Skeletal muscle tissue (tissue), 4 donors: ENCODE data around the gene SYTL3. TPM values are rescaled to one million over a fixed set of nuclear protein-coding genes. Genes with fewer than 3 reads are reported as not detected.

Experiments
- H3K27ac ChIP-seq: one replicate; pipeline ENCODE4 v1.7.0; 2013; ENCODE audit warnings: mild to moderate bottlenecking, low read depth, low read length, inconsistent platforms
- H3K27me3 ChIP-seq, 3 donors: one replicate each; pipeline ENCODE4 v1.7.0; 2013; ENCODE audit warnings: low read length in 3 of 3; ENCODE audit not compliant: control insufficient read depth in 3 of 3, insufficient read depth in 3 of 3
- H3K36me3 ChIP-seq, 3 donors: one replicate each; pipeline ENCODE4 v1.7.0; 2013; ENCODE audit warnings: low read length in 3 of 3; ENCODE audit not compliant: control insufficient read depth in 3 of 3, insufficient read depth in 3 of 3
- H3K4me1 ChIP-seq, 3 donors: one replicate each; pipeline ENCODE4 v1.7.0; 2013; ENCODE audit warnings: low read length in 3 of 3, mild to moderate bottlenecking in 3 of 3; ENCODE audit not compliant: control insufficient read depth in 3 of 3, insufficient read depth in 3 of 3
- H3K4me3 ChIP-seq, 3 donors: one replicate each; pipeline ENCODE4 v1.7.0; 2013; ENCODE audit warnings: low read length in 3 of 3
- H3K9ac ChIP-seq, 3 donors: one replicate each; pipeline ENCODE4 v1.7.0; 2013; ENCODE audit warnings: low read length in 3 of 3, mild to moderate bottlenecking in 3 of 3, moderate library complexity in 2 of 3, low read depth in 1 of 3
- H3K9me3 ChIP-seq, 3 donors: one replicate each; pipeline ENCODE4 v1.7.0; 2013; ENCODE audit warnings: low read length in 3 of 3; ENCODE audit not compliant: control insufficient read depth in 3 of 3
- total RNA-seq: library from RNA; depleted of rRNA; stranded (reverse); fragments of >200 nt; gene quantifications from one replicate; pipeline ENCODE4 v1.2.3, GENCODE V29; 2014
- donor health status: Osteomylitis.

SYTL3 gene
- total RNA-seq, 1 donor from 2014 or later, result 5.7 TPM

- H3K36me3 ChIP-seq, result no peaks in the 10 kb centered on the region
- no peak overlapping the region for H3K27ac ChIP-seq
- no peak overlapping the region for H3K9ac ChIP-seq
- H3K4me1 ChIP-seq, result peaks cover 0 to 19% (median 7%) of the 10 kb centered on the region in 3 donors
- no peaks in the 10 kb centered on the region for H3K9me3 ChIP-seq
- H3K4me3 ChIP-seq, result no peak overlapping the region
- no peaks in the 10 kb centered on the region for H3K27me3 ChIP-seq
Observed at GRCh38 chr6:158797331-158798310, 147.8 kb downstream of the SYTL3 start.

- Histone ChIP-seq H3K36me3 (no peaks in the 10 kb centered on the region), H3K9me3 (no peaks in the 10 kb centered on the region), H3K4me3 (no peak overlapping the region), H3K27ac (peak overlapping the region; percentile 15), H3K4me1 (peaks cover 0 to 19% (median 7%) of the 10 kb centered on the region in 3 donors), H3K27me3 (no peaks in the 10 kb centered on the region), H3K9ac (no peak overlapping the region)
Observed at GRCh38 chr6:158798311-158798710, 148.5 kb downstream of the SYTL3 start.

- Histone ChIP-seq H3K4me3 (no peak overlapping the region), H3K9me3 (no peaks in the 10 kb centered on the region), H3K36me3 (no peaks in the 10 kb centered on the region), H3K27ac (peak overlapping the region; percentile 27), H3K9ac (peak overlapping the region in 1 of 3 donors; percentile 37), H3K27me3 (no peaks in the 10 kb centered on the region), H3K4me1 (peaks cover 0 to 19% (median 11%) of the 10 kb centered on the region in 3 donors)
Observed at GRCh38 chr6:158799051-158799792, 149.4 kb downstream of the SYTL3 start.

- no peaks in the 10 kb centered on the region for H3K27me3 ChIP-seq
- H3K27ac ChIP-seq, result no peak overlapping the region
- H3K9ac ChIP-seq, result no peak overlapping the region
- no peak overlapping the region for H3K4me3 ChIP-seq
- H3K9me3 ChIP-seq, result no peaks in the 10 kb centered on the region
- H3K4me1 ChIP-seq, result peaks cover 0 to 19% (median 11%) of the 10 kb centered on the region in 3 donors
- no peaks in the 10 kb centered on the region for H3K36me3 ChIP-seq
Observed at GRCh38 chr6:158801655-158802294, 151.9 kb downstream of the SYTL3 start.

DNA sequence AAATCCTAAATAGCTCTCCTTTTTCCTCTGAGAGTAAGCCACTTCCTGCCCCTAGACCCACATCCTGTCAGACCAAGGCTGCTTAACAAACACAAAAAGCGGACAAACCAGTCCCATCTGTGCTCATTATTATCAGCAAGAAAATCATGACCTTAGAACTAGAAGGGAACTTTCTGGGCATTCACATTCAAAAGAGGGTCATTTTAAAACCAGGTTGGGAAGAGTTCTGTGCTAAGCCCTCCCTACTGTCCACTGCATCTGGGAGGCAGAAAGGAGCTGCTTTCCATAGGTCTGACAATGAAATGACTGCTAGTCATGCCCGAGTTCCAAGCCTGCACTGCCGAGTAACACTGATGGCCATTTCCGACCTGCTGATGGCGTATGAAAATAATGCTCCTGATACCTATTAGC, 153.9 kb downstream of the SYTL3 start:
- H3K9ac ChIP-seq, result no peak overlapping the region
- peak overlapping the region in 1 of 3 donors; percentile 4 for H3K4me3 ChIP-seq
- H3K27me3 ChIP-seq, result no peaks in the 10 kb centered on the region
- H3K36me3 ChIP-seq, result no peaks in the 10 kb centered on the region
- peaks cover 0 to 16% (median 11%) of the 10 kb centered on the region in 3 donors for H3K4me1 ChIP-seq
- no peaks in the 10 kb centered on the region for H3K9me3 ChIP-seq
- H3K27ac ChIP-seq, result peak overlapping the region; percentile 36

DNA sequence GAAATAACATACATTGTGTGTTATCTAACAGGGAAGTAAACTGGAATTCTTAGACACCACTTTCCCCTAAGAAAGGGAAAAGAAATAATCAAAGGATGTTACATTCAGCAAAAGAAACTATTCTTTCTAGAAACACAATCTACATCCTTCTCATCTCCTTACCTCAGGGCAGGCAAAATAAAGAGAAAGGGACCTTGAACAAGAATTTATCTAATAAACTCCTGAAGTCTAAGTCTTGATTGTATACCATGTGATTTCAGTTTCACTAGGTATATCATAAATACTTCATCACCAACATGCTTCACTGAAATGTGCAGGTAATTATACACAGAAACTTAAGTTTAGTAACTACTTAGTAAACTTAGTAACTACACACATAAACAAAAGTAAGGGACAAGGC, 154.4 kb downstream of the SYTL3 start:
- peak overlapping the region; percentile 36 for H3K27ac ChIP-seq
- H3K9me3 ChIP-seq, result no peaks in the 10 kb centered on the region
- peak overlapping the region in 1 of 3 donors; percentile 4 for H3K4me3 ChIP-seq
- H3K36me3 ChIP-seq, result no peaks in the 10 kb centered on the region
- peaks cover 0 to 13% (median 7%) of the 10 kb centered on the region in 3 donors for H3K4me1 ChIP-seq
- no peaks in the 10 kb centered on the region for H3K27me3 ChIP-seq
- no peak overlapping the region for H3K9ac ChIP-seq

DNA sequence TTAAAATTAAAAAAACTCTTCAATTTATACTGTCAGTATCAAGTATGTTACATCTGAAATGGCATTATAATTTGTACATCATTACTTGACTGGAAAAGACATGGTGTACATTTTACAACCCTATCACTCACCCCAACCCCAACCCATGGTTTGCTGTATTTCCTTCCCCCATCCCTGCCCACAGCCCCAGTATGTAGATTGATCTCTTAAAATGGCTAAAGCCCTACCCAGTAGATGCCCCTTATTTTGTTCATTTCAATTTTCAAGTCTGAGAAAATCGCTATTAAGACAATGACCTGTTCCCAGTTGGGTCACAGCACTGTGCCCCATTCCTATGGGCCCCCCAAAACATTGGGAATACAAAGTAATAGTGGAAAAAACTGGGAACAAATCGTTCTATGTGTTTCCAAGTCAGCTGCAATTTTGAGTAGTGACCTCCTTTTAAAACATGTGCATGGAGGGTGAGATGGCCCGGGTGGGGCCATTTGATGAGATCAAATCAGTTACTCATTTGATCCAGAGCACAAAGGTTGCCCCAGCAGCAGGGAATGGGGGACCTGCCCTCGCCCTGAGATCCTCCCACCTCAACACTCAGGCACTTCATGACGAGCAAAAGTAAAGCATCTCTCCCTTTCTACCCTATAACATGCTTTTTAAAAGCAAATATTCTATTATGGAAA, 156.0 kb downstream of the SYTL3 start:
- H3K9ac ChIP-seq, result no peak overlapping the region
- no peaks in the 10 kb centered on the region for H3K27me3 ChIP-seq
- no peaks in the 10 kb centered on the region for H3K9me3 ChIP-seq
- H3K4me3 ChIP-seq, result no peak overlapping the region
- peaks cover 0 to 6% (median 4%) of the 10 kb centered on the region in 3 donors for H3K4me1 ChIP-seq
- H3K27ac ChIP-seq, result no peak overlapping the region
- no peaks in the 10 kb centered on the region for H3K36me3 ChIP-seq

DNA sequence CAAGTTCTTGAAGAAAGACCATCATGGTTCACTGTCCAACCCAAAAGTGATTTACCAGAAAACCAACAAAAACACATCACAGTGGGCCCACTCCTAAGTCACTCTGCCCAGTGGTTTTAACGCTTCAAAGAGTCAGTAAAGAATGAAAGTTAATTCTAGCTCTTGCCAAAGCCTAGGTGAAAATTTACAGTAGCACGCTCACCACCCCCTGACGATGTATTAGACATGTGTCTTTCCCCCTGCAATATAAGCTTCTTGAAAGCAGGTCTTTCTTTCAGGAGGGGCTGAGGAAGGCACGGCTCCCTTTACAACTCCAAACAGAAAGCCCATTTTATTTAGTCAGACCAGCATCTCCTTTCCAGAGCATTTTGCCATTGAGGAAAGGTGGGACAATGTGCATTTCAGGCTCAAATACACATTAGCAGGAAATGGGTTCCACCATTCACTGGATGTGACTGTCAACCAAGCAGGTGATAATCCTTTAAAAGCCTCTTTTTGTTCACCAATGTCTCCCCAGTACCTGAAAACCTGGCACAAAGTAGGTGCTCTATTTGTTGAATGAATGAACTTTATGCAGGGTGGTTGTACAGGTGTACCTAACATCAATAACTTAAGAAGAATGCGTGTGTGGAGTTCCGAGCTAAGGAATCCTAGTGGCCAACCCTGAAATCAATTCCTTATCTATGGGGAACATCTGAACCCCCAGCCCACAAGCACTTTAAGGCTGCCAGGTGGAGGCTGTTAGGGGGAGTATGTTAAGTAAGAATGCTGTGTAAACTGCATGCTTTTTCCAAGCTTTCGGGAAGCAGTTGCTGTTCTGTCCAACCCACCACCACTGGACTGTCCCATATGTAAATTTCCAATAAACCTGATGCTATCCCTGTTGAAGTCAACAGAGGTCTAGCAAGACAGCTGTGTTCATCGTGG, 157.9 kb downstream of the SYTL3 start:
- Histone ChIP-seq H3K27me3 (no peaks in the 10 kb centered on the region), H3K4me3 (no peak overlapping the region), H3K9me3 (no peaks in the 10 kb centered on the region), H3K27ac (no peak overlapping the region), H3K36me3 (no peaks in the 10 kb centered on the region), H3K9ac (no peak overlapping the region), H3K4me1 (peaks cover 0 to 4% (median 0%) of the 10 kb centered on the region in 3 donors)
